Gastrocnemius medialis (tissue), 4 donors: Measurements from ENCODE around the gene HAUS6. TPM values are rescaled to one million over a fixed set of nuclear protein-coding genes. Genes with fewer than 3 reads are reported as not detected.

Experiments used
- ATAC-seq, 2 donors: fragments of 150-250 bp; one replicate each; pipeline ENCODE4 v1.9.1; 2016
- DNase-seq, 2 donors: peaks; one replicate each; pipeline ENCODE4 v3.0.0-alpha.2; 2019
- H3K27ac ChIP-seq, 4 donors: fragments of 200-600 bp; sonication (generic); 1 replicate in 1 of 4; 2 replicates in 3 of 4; pipeline ENCODE4 v1.5.1; 2016 to 2018; ENCODE audit warnings: mild to moderate bottlenecking in 2 of 4, moderate library complexity in 1 of 4
- H3K27me3 ChIP-seq, 3 donors: fragments of 200-600 bp; sonication (generic) in 2 of 3; 1 replicate in 1 of 3; 2 replicates in 2 of 3; pipeline versions ENCODE4 v1.5.1 to v1.6.0; 2016 to 2019; ENCODE audit warnings: mild to moderate bottlenecking in 1 of 3, moderate library complexity in 1 of 3
- H3K36me3 ChIP-seq, 2 donors: fragments of 200-600 bp; sonication (generic) in 1 of 2; one replicate each; pipeline ENCODE4 v1.5.1; 2017 to 2018
- H3K4me1 ChIP-seq, 2 donors: fragments of 200-600 bp; sonication (generic) in 1 of 2; one replicate each; pipeline ENCODE4 v1.5.1; 2016 to 2017; ENCODE audit warnings: mild to moderate bottlenecking in 2 of 2
- H3K4me3 ChIP-seq, 4 donors: fragments of 200-600 bp; sonication (generic) in 3 of 4; 1 replicate in 1 of 4; 2 replicates in 3 of 4; pipeline ENCODE4 v1.5.1; 2016 to 2019; ENCODE audit warnings: mild to moderate bottlenecking in 2 of 4
- H3K9me3 ChIP-seq, 3 donors: fragments of 200-600 bp; sonication (generic) in 2 of 3; 1 replicate in 1 of 3; 2 replicates in 2 of 3; pipeline ENCODE4 v1.5.1; 2016 to 2019
- POLR2A ChIP-seq, 2 donors: fragments of 450-650 bp; IDR thresholded peaks; one replicate each; pipeline ENCODE4 v1.6.1; 2017; ENCODE audit warnings: antibody characterized with exemption in 2 of 2, mild to moderate bottlenecking in 2 of 2, moderate library complexity in 2 of 2
- in situ Hi-C, 4 donors: fragments of 200-750 bp; cut with MboI; loops; one replicate each; pipeline versions ENCODE4 v1.15.0 to v1.8.0; 2017; ENCODE audit warnings: low sequenced_read_pairs in 4 of 4
- intact Hi-C: fragments of 100-400 bp; cut with DNase I; formaldehyde crosslinking; loops from one replicate; pipeline ENCODE4 v1.15.1; 2023; ENCODE audit warnings: low total_unique reads
- total RNA-seq, 4 donors: library from RNA; depleted of rRNA; stranded (reverse); fragments of >200 nt; gene quantifications; one replicate each; pipeline versions ENCODE4 v1.1.0 to v1.2.3, GENCODE V29; 2016
- TF ChIP-seq, protein P1 (sequence below), 5 experiments: fragments of 450-650 bp in 3 of 5; fragments of 200-600 bp in 2 of 5; sonication (generic) in 2 of 5; IDR thresholded peaks in 4 of 5; conservative IDR thresholded peaks in 1 of 5; 1 replicate in 4 of 5; 2 replicates in 1 of 5; pipeline ENCODE4 v1.5.1; 2016 to 2019; ENCODE audit warnings: antibody characterized with exemption in 5 of 5, mild to moderate bottlenecking in 3 of 5, moderate library complexity in 3 of 5

Gene HAUS6
- total RNA-seq, 4 donors from 2014 or later = 3.7 to 6.3 (median 5.3) TPM

DNA sequence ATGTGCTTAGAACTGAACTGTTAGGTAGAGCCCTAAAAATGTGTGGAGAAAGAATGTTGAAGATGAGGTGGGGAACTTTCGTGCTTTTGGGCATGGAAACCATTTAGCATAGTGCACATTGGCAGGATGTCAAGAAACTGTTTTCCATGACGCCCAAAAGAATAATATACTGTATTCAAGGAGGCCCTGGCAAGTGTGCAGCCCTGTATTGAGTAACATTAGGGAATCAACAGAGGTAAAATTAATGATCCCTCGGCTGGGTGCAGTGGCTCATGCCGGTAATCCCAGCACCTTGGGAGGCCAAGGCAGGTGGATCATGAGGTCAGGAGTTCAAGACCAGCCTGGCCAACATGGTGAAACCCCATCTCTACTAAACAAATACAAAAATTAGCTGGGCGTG, 45.5 kb upstream of the HAUS6 start:
- Histone ChIP-seq H3K36me3 (no peaks in the 10 kb centered on the region), H3K27ac (no peak overlapping the region), H3K4me3 (no peak overlapping the region), H3K27me3 (no peaks in the 10 kb centered on the region), H3K4me1 (peaks cover 0 to 5% of the 10 kb centered on the region in 2 donors), H3K9me3 (no peaks in the 10 kb centered on the region)
- in situ Hi-C loops (no loop called here), intact Hi-C loops (no loop called here)
- TF ChIP-seq POLR2A (IDR thresholded peaks at IDR 0.05) = no peak
- TF ChIP-seq, protein P1, sequence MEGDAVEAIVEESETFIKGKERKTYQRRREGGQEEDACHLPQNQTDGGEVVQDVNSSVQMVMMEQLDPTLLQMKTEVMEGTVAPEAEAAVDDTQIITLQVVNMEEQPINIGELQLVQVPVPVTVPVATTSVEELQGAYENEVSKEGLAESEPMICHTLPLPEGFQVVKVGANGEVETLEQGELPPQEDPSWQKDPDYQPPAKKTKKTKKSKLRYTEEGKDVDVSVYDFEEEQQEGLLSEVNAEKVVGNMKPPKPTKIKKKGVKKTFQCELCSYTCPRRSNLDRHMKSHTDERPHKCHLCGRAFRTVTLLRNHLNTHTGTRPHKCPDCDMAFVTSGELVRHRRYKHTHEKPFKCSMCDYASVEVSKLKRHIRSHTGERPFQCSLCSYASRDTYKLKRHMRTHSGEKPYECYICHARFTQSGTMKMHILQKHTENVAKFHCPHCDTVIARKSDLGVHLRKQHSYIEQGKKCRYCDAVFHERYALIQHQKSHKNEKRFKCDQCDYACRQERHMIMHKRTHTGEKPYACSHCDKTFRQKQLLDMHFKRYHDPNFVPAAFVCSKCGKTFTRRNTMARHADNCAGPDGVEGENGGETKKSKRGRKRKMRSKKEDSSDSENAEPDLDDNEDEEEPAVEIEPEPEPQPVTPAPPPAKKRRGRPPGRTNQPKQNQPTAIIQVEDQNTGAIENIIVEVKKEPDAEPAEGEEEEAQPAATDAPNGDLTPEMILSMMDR (IDR thresholded peaks at IDR 0.05 in 4 of 5, conservative IDR thresholded peaks at IDR 0.05 in 1 of 5) = no peak
- DNase-seq = no peak
- ATAC-seq = no peak

DNA sequence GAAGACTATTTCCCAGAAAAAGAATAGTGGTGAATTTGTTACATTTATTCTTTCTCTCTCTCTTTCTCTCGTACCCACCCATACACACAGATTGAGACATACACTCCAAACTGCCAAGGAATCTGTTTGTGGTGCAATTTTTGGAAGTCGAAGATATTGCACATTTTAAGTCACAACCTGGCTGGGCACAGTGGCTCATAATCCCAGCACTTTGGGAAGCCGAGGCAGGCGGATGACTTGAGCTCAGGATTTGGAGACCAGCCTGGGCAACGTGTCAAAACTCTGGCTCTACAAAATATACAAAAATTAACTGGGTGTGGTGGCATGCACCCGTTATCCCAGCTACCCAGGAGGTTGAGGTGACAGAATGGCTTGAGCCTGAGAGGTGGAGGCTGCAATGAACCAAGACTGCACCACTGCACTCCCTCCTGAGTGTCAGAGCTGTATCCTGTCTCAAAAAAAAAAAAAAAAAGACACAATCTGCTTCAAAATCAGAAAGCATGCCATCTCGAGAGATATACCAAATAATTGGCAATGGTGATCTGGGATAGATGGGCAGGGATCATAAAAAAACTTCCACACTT, 43.8 kb upstream of the HAUS6 start:
- Histone ChIP-seq H3K9me3 (no peaks in the 10 kb centered on the region), H3K27ac (no peak overlapping the region), H3K4me1 (peaks cover 0 to 3% of the 10 kb centered on the region in 2 donors), H3K27me3 (no peaks in the 10 kb centered on the region), H3K4me3 (no peak overlapping the region), H3K36me3 (no peaks in the 10 kb centered on the region)
- intact Hi-C loops = no loop called here
- ATAC-seq (no peak), DNase-seq (no peak)
- in situ Hi-C loops = no loop called here
- TF ChIP-seq, protein P1 (IDR thresholded peaks at IDR 0.05 in 4 of 5, conservative IDR thresholded peaks at IDR 0.05 in 1 of 5) = no peak
- TF ChIP-seq POLR2A (IDR thresholded peaks at IDR 0.05) = no peak

DNA sequence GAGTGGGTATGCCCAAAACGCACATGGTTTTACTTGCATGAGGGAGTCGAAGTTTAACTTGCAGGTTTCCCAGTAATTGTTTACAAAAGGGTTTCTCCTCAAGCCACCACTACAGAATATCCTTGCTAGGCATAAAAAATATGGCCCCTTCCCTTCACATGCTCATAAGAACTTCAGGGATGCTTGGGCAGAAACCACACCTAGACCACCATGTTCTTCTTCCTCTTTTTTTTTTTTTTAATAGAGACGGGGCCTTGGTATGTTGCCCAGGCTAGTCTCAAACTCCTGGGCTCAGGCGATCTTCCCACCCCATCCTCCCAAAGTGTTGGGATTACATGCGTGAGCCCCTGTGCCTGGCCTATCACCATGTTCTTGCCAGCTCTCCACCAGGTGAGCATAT, 43.2 kb upstream of the HAUS6 start:
- in situ Hi-C loops = no loop called here
- H3K36me3 ChIP-seq = no peaks in the 10 kb centered on the region

DNA sequence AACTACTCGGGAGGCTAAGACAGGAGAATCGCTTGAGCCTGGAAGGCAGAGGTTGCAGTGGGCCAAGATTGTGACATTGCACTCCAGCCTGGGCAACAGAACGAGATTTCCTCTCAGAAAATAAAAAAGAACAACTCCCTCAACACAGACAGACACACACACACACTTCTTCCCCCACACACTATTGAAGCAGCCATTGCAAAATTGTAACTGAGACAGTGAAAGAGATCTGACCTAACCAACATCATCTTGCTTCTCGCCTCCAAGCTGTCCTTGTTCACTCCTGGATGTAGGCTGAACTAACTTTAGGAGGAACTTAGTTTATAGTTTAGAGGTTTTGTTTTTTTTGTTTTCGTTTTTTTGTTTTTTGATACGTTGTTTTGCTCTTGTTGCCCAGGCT, 37.6 kb upstream of the HAUS6 start:
- Histone ChIP-seq H3K36me3 (no peaks in the 10 kb centered on the region), H3K9me3 (no peaks in the 10 kb centered on the region), H3K27me3 (no peaks in the 10 kb centered on the region), H3K4me1 (no peaks in the 10 kb centered on the region), H3K27ac (no peak overlapping the region), H3K4me3 (no peak overlapping the region)
- intact Hi-C loops = no loop called here
- in situ Hi-C loops = no loop called here
- no peak for TF ChIP-seq POLR2A (IDR thresholded peaks at IDR 0.05)
- TF ChIP-seq, protein P1 (IDR thresholded peaks at IDR 0.05 in 4 of 5, conservative IDR thresholded peaks at IDR 0.05 in 1 of 5) = no peak
- ATAC-seq (no peak), DNase-seq (no peak)

More for the DNA sequence above, 43.2 kb upstream of the HAUS6 start:
- no peak for TF ChIP-seq POLR2A (IDR thresholded peaks at IDR 0.05)
- TF ChIP-seq, protein P1 (IDR thresholded peaks at IDR 0.05 in 4 of 5, conservative IDR thresholded peaks at IDR 0.05 in 1 of 5) = no peak
- H3K4me1 ChIP-seq = no peaks in the 10 kb centered on the region
- H3K4me3 ChIP-seq = no peak overlapping the region
- H3K27ac ChIP-seq = no peak overlapping the region
- H3K9me3 ChIP-seq = no peaks in the 10 kb centered on the region
- DNase-seq (no peak), ATAC-seq (no peak)
- no peaks in the 10 kb centered on the region for H3K27me3 ChIP-seq
- intact Hi-C loops = no loop called here

DNA sequence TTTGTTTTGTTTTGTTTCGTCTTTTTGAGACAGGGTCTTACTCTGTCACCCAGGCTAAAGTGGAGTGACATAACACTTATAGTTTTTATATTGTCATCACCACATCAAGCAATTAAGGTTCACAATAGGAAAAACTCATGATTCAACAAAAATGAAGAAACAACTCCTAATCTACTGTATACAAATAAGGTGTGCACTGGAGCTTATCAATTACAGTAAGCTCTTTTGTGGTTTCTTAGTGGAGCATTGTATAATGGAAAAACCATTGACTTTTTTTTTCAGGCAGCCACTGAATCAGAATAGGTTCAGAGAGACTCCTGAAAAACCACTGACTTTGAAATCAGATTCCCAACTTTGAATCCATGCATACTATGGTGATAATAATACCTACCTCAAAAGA, 35.4 kb upstream of the HAUS6 start:
- Histone ChIP-seq H3K36me3 (no peaks in the 10 kb centered on the region), H3K4me1 (no peaks in the 10 kb centered on the region), H3K27me3 (no peaks in the 10 kb centered on the region), H3K27ac (no peak overlapping the region), H3K4me3 (no peak overlapping the region), H3K9me3 (no peaks in the 10 kb centered on the region)
- ATAC-seq (no peak), DNase-seq (no peak)
- in situ Hi-C loops (no loop called here), intact Hi-C loops (no loop called here)
- TF ChIP-seq, protein P1 (IDR thresholded peaks at IDR 0.05 in 4 of 5, conservative IDR thresholded peaks at IDR 0.05 in 1 of 5) = no peak
- no peak for TF ChIP-seq POLR2A (IDR thresholded peaks at IDR 0.05)
